A549 (cell line): Measurements from ENCODE around the gene OOSP1. TPM values are rescaled to one million over a fixed set of nuclear protein-coding genes. Genes with fewer than 3 reads are reported as not detected.

Source experiments
- ATAC-seq, 2 experiments: fragments of 200-7000 bp in 1 of 2; fragments of >200 bp in 1 of 2; cut with Nextera tagmentation in 1 of 2; cut with Tn5 transposase in 1 of 2; 3 replicates each; pipeline versions ENCODE4 v1.8.0 to v1.9.1; 2018 to 2020; ENCODE audit warnings: mild to moderate bottlenecking in 1 of 2, moderate library complexity in 1 of 2
- CTCF ChIA-PET: fragments of 300-600 bp; sonication (Branson Sonifier 250); formaldehyde crosslinking; extraction: SDS; loops from one replicate; lab custom pipeline; 2021; ENCODE audit warnings: antibody characterized with exemption, inconsistent platforms; lab: Yijun Ruan, JAX
- POLR2A ChIA-PET: fragments of 350-600 bp; formaldehyde crosslinking; extraction: SDS; loops from one replicate; lab custom pipeline; 2021; ENCODE audit warnings: antibody characterized with exemption, inconsistent platforms; lab: Yijun Ruan, JAX
- DNase-seq, 2 experiments: peaks; one replicate each; pipeline versions ENCODE4 v3.0.0 to v3.0.0-alpha.2; 2011 to 2016; ENCODE audit warnings: low read depth in 1 of 2, low spot score in 1 of 2
- FAIRE-seq: peaks from 2 replicates; lab custom pipeline; 2011; peaks lifted over from hg19 to GRCh38; lab: Jason Lieb, UNC
- H3K27ac ChIP-seq, 2 experiments: fragments of >200 bp; sonication (Bioruptor Twin); formaldehyde crosslinking; 3 replicates each; pipeline ENCODE4 v1.5.1; 2016 to 2017
- H3K4me1 ChIP-seq: fragments of >200 bp; sonication (Bioruptor Twin); formaldehyde crosslinking; 3 replicates; pipeline ENCODE4 v1.6.1; 2016
- H3K4me2 ChIP-seq: fragments of >200 bp; sonication (Bioruptor Twin); formaldehyde crosslinking; 3 replicates; pipeline ENCODE4 v1.6.1; 2016
- H3K4me3 ChIP-seq: fragments of >200 bp; sonication (Bioruptor Twin); formaldehyde crosslinking; 3 replicates; pipeline ENCODE4 v1.5.1; 2016
- H3K9me3 ChIP-seq: fragments of >200 bp; sonication (Bioruptor Twin); formaldehyde crosslinking; 3 replicates; pipeline ENCODE4 v1.6.1; 2016
- BHLHE40 ChIP-seq: IDR thresholded peaks from 2 replicates; pipeline ENCODE4 v1.6.1; 2012; ENCODE audit warnings: low read depth, low read length, inconsistent platforms
- CBX8 ChIP-seq: fragments of 200-600 bp; sonication (generic); IDR thresholded peaks from 2 replicates; pipeline ENCODE4 v1.6.1; 2016
- CEBPB ChIP-seq, 2 experiments: fragments of >200 bp in 1 of 2; sonication (Bioruptor Twin) in 1 of 2; formaldehyde crosslinking in 1 of 2; IDR thresholded peaks; 2 replicates each; pipeline ENCODE4 v1.6.1; 2012 to 2016
- CHD4 ChIP-seq: fragments of 200-600 bp; sonication (generic); IDR thresholded peaks from 2 replicates; pipeline ENCODE4 v1.6.1; 2016; ENCODE audit warnings: antibody characterized with exemption, mild to moderate bottlenecking, borderline replicate concordance
- EP300 ChIP-seq, 2 experiments: fragments of >200 bp; sonication (Bioruptor Twin); formaldehyde crosslinking; IDR thresholded peaks; 2 replicates in 1 of 2; 3 replicates in 1 of 2; pipeline ENCODE4 v1.6.1; 2016 to 2017
- FOSB ChIP-seq: fragments of 250-450 bp; sonication (Bioruptor Pico); IDR thresholded peaks from 2 replicates; pipeline ENCODE4 v1.5.0; 2020; ENCODE audit warnings: mild to moderate bottlenecking, moderate library complexity
- FOXS1 ChIP-seq: fragments of 250-450 bp; sonication (Bioruptor Pico); IDR thresholded peaks from 2 replicates; pipeline ENCODE4 v1.5.0; 2020; ENCODE audit warnings: mild to moderate bottlenecking, moderate library complexity
- HDAC2 ChIP-seq: fragments of 200-600 bp; sonication (generic); IDR thresholded peaks from 2 replicates; pipeline ENCODE4 v1.6.1; 2016
- HEYL ChIP-seq: fragments of 250-450 bp; sonication (Bioruptor Pico); IDR thresholded peaks from 2 replicates; pipeline ENCODE4 v1.8.0; 2021; ENCODE audit warnings: mild to moderate bottlenecking, moderate library complexity
- HOXB13 ChIP-seq: fragments of 250-450 bp; sonication (Bioruptor Pico); IDR thresholded peaks from 2 replicates; pipeline ENCODE4 v1.5.0; 2020; ENCODE audit warnings: low read depth, mild to moderate bottlenecking, moderate library complexity
- HOXB5 ChIP-seq: fragments of 250-450 bp; sonication (Bioruptor Pico); IDR thresholded peaks from 2 replicates; pipeline ENCODE4 v1.5.0; 2020; ENCODE audit warnings: mild to moderate bottlenecking, moderate library complexity
- KDM5A ChIP-seq: fragments of 200-600 bp; sonication (generic); IDR thresholded peaks from 2 replicates; pipeline ENCODE4 v1.6.1; 2016; ENCODE audit warnings: antibody characterized with exemption, mild to moderate bottlenecking
- MAFK ChIP-seq: fragments of 450-650 bp; IDR thresholded peaks from 2 replicates; pipeline ENCODE4 v1.6.1; 2014; ENCODE audit not compliant: partially characterized antibody
- MAZ ChIP-seq: fragments of 150-350 bp; IDR thresholded peaks from 2 replicates; pipeline ENCODE4 v1.6.1; 2014; ENCODE audit warnings: antibody characterized with exemption, low read depth, low read length, borderline replicate concordance
- RAD21 ChIP-seq, 2 experiments: fragments of >200 bp in 1 of 2; sonication (Bioruptor Twin) in 1 of 2; formaldehyde crosslinking in 1 of 2; IDR thresholded peaks in 1 of 2; conservative IDR thresholded peaks in 1 of 2; 2 replicates in 1 of 2; 3 replicates in 1 of 2; pipeline ENCODE4 v1.6.1; 2012 to 2018; ENCODE audit warnings: inconsistent platforms in 1 of 2
- RNF2 ChIP-seq: fragments of 200-600 bp; sonication (generic); IDR thresholded peaks from 2 replicates; pipeline ENCODE4 v1.6.1; 2016; ENCODE audit warnings: low read depth, mild to moderate bottlenecking, antibody characterized with exemption, moderate library complexity, borderline replicate concordance
- SMC3 ChIP-seq: fragments of >200 bp; sonication (Bioruptor Twin); formaldehyde crosslinking; IDR thresholded peaks from 3 replicates; pipeline ENCODE4 v1.6.1; 2018; ENCODE audit warnings: inconsistent platforms
- ZC3H11A ChIP-seq: fragments of 450-650 bp; IDR thresholded peaks from 2 replicates; pipeline ENCODE4 v1.6.1; 2014; ENCODE audit warnings: antibody characterized with exemption, mild to moderate bottlenecking
- ZFP36 ChIP-seq: fragments of 450-650 bp; IDR thresholded peaks from 2 replicates; pipeline ENCODE4 v1.6.1; 2014; ENCODE audit warnings: borderline replicate concordance; ENCODE audit not compliant: partially characterized antibody
- WGBS: methylation state at CpG from one replicate; pipeline ENCODE4 v1.1.6; 2017; ENCODE audit errors: missing lambda C conversion rate; 5-methylcytosine and 5-hydroxymethylcytosine counted together
- polyA plus RNA-seq, 4 experiments: library from polyadenylated mRNA; depleted of rRNA in 3 of 4; stranded (reverse); fragments of >200 nt; fragmentation: RNase III in 1 of 4; extraction: RNeasy Plus Mini Kit Qiagen cat#74134 plus additional on column Dnase treatment in 1 of 4; gene quantifications; 2 replicates in 3 of 4; 3 replicates in 1 of 4; pipeline ENCODE4 v1.2.3, GENCODE V29; 2011 to 2017
- TF ChIP-seq, protein P1 (sequence below): fragments of 150-350 bp; IDR thresholded peaks from 2 replicates; pipeline ENCODE4 v1.6.1; 2014; ENCODE audit warnings: low read depth, mild to moderate bottlenecking, low read length
- TF ChIP-seq, protein P2 (sequence below): fragments of >200 bp; sonication (Bioruptor Twin); formaldehyde crosslinking; IDR thresholded peaks from 3 replicates; pipeline ENCODE4 v1.6.1; 2016
- TF ChIP-seq, protein P3 (sequence below): fragments of 250-450 bp; sonication (Bioruptor Pico); IDR thresholded peaks from 2 replicates; pipeline ENCODE4 v1.5.0; 2020; ENCODE audit warnings: low read depth, mild to moderate bottlenecking, moderate library complexity
- TF ChIP-seq, protein P4 (sequence below): fragments of 200-600 bp; sonication (generic); IDR thresholded peaks from 2 replicates; pipeline ENCODE4 v1.6.1; 2016; ENCODE audit warnings: antibody characterized with exemption, mild to moderate bottlenecking, moderate library complexity
- TF ChIP-seq, protein P5 (sequence below): IDR thresholded peaks from 2 replicates; pipeline ENCODE4 v1.6.1; 2012; ENCODE audit warnings: low read depth, borderline replicate concordance
- TF ChIP-seq, protein P6 (sequence below): fragments of >200 bp; sonication (Bioruptor Twin); formaldehyde crosslinking; IDR thresholded peaks from 2 replicates; pipeline ENCODE4 v1.6.1; 2016

The OOSP1 gene
- polyA plus RNA-seq, 2 of the 4 experiments (the other 2 are of a cell fraction): not detected

DNA sequence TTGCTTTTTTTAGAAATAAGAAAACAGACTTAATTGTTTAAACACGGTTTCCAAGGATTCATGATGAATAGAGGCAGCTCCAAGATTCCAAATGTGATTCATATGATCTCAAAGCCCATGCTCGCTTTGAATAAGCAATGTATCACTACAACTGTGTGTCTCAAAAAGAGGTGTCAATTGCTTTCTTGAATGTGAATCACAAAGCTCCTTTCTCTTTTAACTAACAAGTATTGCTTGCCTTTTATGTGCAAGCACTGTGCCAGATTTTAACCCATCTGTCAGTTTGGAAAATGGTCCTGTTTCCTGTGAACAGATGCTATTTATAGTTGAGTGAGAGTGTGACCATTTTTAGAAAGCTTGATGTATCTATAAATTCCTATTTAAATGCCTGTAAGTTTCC, 6.5 kb downstream of the OOSP1 start:
- no peak overlapping the region for H3K4me2 ChIP-seq
- TF ChIP-seq KDM5A (no peak), HDAC2 (no peak), EP300 (IDR thresholded peaks at IDR 0.05) (no peak), MAZ (no peak), RNF2 (no peak), BHLHE40 (no peak), HEYL (CRISPR knock-in tag) (no peak), HOXB13 (CRISPR knock-in tag) (no peak), ZC3H11A (no peak), MAFK (no peak)
- TF ChIP-seq, protein P1, sequence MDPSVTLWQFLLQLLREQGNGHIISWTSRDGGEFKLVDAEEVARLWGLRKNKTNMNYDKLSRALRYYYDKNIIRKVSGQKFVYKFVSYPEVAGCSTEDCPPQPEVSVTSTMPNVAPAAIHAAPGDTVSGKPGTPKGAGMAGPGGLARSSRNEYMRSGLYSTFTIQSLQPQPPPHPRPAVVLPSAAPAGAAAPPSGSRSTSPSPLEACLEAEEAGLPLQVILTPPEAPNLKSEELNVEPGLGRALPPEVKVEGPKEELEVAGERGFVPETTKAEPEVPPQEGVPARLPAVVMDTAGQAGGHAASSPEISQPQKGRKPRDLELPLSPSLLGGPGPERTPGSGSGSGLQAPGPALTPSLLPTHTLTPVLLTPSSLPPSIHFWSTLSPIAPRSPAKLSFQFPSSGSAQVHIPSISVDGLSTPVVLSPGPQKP: no peak
- TF ChIP-seq, protein P2, sequence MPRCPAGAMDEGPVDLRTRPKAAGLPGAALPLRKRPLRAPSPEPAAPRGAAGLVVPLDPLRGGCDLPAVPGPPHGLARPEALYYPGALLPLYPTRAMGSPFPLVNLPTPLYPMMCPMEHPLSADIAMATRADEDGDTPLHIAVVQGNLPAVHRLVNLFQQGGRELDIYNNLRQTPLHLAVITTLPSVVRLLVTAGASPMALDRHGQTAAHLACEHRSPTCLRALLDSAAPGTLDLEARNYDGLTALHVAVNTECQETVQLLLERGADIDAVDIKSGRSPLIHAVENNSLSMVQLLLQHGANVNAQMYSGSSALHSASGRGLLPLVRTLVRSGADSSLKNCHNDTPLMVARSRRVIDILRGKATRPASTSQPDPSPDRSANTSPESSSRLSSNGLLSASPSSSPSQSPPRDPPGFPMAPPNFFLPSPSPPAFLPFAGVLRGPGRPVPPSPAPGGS: no peak
- TF ChIP-seq, protein P3, sequence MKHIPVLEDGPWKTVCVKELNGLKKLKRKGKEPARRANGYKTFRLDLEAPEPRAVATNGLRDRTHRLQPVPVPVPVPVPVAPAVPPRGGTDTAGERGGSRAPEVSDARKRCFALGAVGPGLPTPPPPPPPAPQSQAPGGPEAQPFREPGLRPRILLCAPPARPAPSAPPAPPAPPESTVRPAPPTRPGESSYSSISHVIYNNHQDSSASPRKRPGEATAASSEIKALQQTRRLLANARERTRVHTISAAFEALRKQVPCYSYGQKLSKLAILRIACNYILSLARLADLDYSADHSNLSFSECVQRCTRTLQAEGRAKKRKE: no peak
- TF ChIP-seq, all 56 proteins: peak for 0
- ChIA-PET POLR2A (no interaction called here), CTCF (interaction anchor here (1.1 kb wide), 1 partner anchor 14 kb away, joined by 3 read pairs; no protein-coding TSS in a partner anchor)
- H3K4me3 ChIP-seq: no peak overlapping the region
- no peaks in the 10 kb centered on the region for H3K4me1 ChIP-seq
- ATAC-seq: no peak
- no peak for DNase-seq
- H3K9me3 ChIP-seq: no peaks in the 10 kb centered on the region
- H3K27ac ChIP-seq: no peak overlapping the region
- FAIRE-seq: no peak
- 2% methylated on average over 2 of the region's 2 CpGs for WGBS

DNA sequence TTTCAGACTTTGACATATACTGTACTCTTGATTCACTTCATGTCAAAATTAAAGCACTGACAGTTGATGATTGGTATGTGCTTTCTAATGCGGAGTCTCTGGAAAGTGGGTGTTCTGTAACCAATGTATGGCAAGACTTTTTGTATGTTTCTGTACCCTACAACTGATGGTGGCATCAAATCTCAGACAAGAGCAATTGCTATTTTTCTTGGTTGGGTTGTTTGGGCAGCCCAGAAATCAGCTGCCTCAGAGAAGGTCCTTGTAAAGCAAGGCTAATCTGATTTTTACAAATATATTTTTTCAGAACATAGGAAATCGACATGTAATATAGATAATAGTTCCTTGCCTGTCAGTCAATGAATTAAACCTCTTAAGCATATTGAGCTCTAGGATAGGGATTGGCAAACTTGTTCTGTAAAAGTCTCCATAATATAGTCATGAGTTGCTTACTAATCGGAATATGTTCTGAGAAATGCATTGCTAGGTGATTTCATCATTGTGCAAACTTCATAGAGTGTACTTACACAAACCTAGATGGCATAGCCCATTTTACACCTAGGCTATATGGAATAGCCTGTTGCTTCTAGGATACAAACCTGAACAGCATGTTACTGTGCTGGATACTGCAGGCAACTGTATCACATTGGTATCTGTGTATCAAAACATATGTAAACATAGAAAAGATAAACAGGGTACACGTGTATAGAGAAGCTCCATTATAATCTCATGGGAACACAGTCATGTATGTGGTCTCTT, 15.4 kb downstream of the OOSP1 start:
- FAIRE-seq (no peak), DNase-seq (no peak), ATAC-seq (no peak; a peak in 1 of 6 replicates)
- TF ChIP-seq CEBPB (IDR thresholded peaks at IDR 0.05) (no peak), CHD4 (no peak), FOSB (no peak), SMC3 (no peak), ZFP36 (no peak), HOXB5 (CRISPR knock-in tag) (no peak), RAD21 (conservative IDR thresholded peaks at IDR 0.05 in 1 of 2, IDR thresholded peaks at IDR 0.05 in 1 of 2) (no peak), FOXS1 (CRISPR knock-in tag) (no peak), CBX8 (no peak)
- TF ChIP-seq, protein P4, sequence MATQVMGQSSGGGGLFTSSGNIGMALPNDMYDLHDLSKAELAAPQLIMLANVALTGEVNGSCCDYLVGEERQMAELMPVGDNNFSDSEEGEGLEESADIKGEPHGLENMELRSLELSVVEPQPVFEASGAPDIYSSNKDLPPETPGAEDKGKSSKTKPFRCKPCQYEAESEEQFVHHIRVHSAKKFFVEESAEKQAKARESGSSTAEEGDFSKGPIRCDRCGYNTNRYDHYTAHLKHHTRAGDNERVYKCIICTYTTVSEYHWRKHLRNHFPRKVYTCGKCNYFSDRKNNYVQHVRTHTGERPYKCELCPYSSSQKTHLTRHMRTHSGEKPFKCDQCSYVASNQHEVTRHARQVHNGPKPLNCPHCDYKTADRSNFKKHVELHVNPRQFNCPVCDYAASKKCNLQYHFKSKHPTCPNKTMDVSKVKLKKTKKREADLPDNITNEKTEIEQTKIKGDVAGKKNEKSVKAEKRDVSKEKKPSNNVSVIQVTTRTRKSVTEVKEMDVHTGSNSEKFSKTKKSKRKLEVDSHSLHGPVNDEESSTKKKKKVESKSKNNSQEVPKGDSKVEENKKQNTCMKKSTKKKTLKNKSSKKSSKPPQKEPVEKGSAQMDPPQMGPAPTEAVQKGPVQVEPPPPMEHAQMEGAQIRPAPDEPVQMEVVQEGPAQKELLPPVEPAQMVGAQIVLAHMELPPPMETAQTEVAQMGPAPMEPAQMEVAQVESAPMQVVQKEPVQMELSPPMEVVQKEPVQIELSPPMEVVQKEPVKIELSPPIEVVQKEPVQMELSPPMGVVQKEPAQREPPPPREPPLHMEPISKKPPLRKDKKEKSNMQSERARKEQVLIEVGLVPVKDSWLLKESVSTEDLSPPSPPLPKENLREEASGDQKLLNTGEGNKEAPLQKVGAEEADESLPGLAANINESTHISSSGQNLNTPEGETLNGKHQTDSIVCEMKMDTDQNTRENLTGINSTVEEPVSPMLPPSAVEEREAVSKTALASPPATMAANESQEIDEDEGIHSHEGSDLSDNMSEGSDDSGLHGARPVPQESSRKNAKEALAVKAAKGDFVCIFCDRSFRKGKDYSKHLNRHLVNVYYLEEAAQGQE: no peak
- TF ChIP-seq, protein P5, sequence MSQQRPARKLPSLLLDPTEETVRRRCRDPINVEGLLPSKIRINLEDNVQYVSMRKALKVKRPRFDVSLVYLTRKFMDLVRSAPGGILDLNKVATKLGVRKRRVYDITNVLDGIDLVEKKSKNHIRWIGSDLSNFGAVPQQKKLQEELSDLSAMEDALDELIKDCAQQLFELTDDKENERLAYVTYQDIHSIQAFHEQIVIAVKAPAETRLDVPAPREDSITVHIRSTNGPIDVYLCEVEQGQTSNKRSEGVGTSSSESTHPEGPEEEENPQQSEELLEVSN: no peak
- TF ChIP-seq, protein P6, sequence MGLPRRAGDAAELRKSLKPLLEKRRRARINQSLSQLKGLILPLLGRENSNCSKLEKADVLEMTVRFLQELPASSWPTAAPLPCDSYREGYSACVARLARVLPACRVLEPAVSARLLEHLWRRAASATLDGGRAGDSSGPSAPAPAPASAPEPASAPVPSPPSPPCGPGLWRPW: no peak
- ChIA-PET POLR2A (no interaction called here), CTCF (no interaction called here)
- Histone ChIP-seq H3K4me3 (no peak overlapping the region), H3K4me1 (no peaks in the 10 kb centered on the region), H3K4me2 (no peak overlapping the region), H3K9me3 (no peaks in the 10 kb centered on the region), H3K27ac (no peak overlapping the region)
- 10% methylated on average over 4 of the region's 4 CpGs for whole genome bisulfite sequencing
